PC-9 (cell line): ENCODE data around the gene RNF144A. TPM values are rescaled to one million over a fixed set of nuclear protein-coding genes. Genes with fewer than 3 reads are reported as not detected.

Experiments used
- BruUV-seq: library from RNA; stranded (reverse); fragments of 400-500 nt; replicated peaks from 2 replicates; lab custom pipeline; 2021; lab: Mats Ljungman, UMichigan
- CTCF ChIA-PET: fragments of 300-600 bp; sonication (Branson Sonifier 250); formaldehyde crosslinking; loops from one replicate; lab custom pipeline; 2022; ENCODE audit warnings: antibody characterized with exemption; lab: Charles Lee
- POLR2A ChIA-PET: fragments of 300-600 bp; sonication (Branson Sonifier 250); formaldehyde crosslinking; loops from one replicate; lab custom pipeline; 2022; ENCODE audit warnings: antibody characterized with exemption; ENCODE audit not compliant: unreplicated experiment; lab: Charles Lee
- DNase-seq, 2 experiments: peaks; one replicate each; pipeline versions ENCODE4 v3.0.0 to v3.0.0-alpha.2; 2015 to 2022; ENCODE audit warnings: mixed read lengths in 1 of 2
- H2AFZ ChIP-seq: fragments of 200-600 bp; sonication (generic); 2 replicates; pipeline ENCODE4 v1.8.1; 2017; ENCODE audit warnings: antibody characterized with exemption
- H3F3A ChIP-seq: fragments of 200-600 bp; sonication (generic); 2 replicates; pipeline ENCODE4 v1.8.1; 2017; ENCODE audit warnings: antibody characterized with exemption, mild to moderate bottlenecking, low read depth; ENCODE audit not compliant: insufficient read depth
- H3K27ac ChIP-seq: fragments of 200-600 bp; sonication (generic); 2 replicates; pipeline ENCODE4 v1.6.1; 2016; ENCODE audit warnings: mixed run types
- H3K27me3 ChIP-seq: fragments of 200-600 bp; sonication (generic); 2 replicates; pipeline ENCODE4 v1.6.1; 2016; ENCODE audit warnings: low read depth, mixed run types; ENCODE audit not compliant: insufficient read depth
- H3K36me3 ChIP-seq: fragments of 200-600 bp; sonication (generic); 2 replicates; pipeline ENCODE4 v1.6.1; 2016; ENCODE audit warnings: low read depth, mixed run types
- H3K4me1 ChIP-seq: fragments of 200-600 bp; sonication (generic); replicated peaks from 2 replicates; pipeline ENCODE4 v1.6.1; 2016; ENCODE audit warnings: mixed run types; ENCODE audit not compliant: insufficient read depth
- H3K4me2 ChIP-seq: fragments of 200-600 bp; sonication (generic); 2 replicates; pipeline ENCODE4 v1.6.1; 2017; ENCODE audit warnings: mixed run types
- H3K4me3 ChIP-seq: fragments of 200-600 bp; sonication (generic); 2 replicates; pipeline ENCODE4 v1.6.1; 2016; ENCODE audit warnings: mixed run types
- H3K79me2 ChIP-seq: fragments of 200-600 bp; sonication (generic); 2 replicates; pipeline ENCODE4 v1.6.1; 2017; ENCODE audit warnings: low read depth, mixed run types
- H3K9me2 ChIP-seq: fragments of 200-600 bp; sonication (generic); 2 replicates; pipeline ENCODE4 v1.8.1; 2017; ENCODE audit warnings: mild to moderate bottlenecking; ENCODE audit not compliant: insufficient read depth
- H3K9me3 ChIP-seq: fragments of 200-600 bp; sonication (generic); 2 replicates; pipeline ENCODE4 v1.8.1; 2016; ENCODE audit warnings: low read depth; ENCODE audit not compliant: insufficient read depth
- H4K20me1 ChIP-seq: fragments of 200-600 bp; sonication (generic); 2 replicates; pipeline ENCODE4 v1.8.1; 2017; ENCODE audit not compliant: insufficient read depth
- CTCF ChIP-seq: fragments of 200-600 bp; sonication (generic); conservative IDR thresholded peaks from 2 replicates; pipeline ENCODE4 v1.6.1; 2017; ENCODE audit warnings: mixed run types, antibody characterized with exemption, mild to moderate bottlenecking, moderate library complexity
- EZH2 ChIP-seq: fragments of 200-600 bp; sonication (generic); IDR thresholded peaks from 2 replicates; pipeline ENCODE4 v1.8.0; 2017; ENCODE audit warnings: antibody characterized with exemption, low read depth
- intact Hi-C: fragments of 100-400 bp; cut with micrococcal nuclease; formaldehyde crosslinking; loops from one replicate; pipeline ENCODE4 v1.10.0; 2022; ENCODE audit not compliant: unreplicated experiment
- total RNA-seq: library from RNA; stranded (reverse); gene quantifications from 2 replicates; pipeline ENCODE4 v1.2.3, GENCODE V29; 2021

The RNF144A gene
- total RNA-seq, 1 experiment from 2014 or later, result 0.94 TPM

GRCh38 chr2:7007846-7008741 is 90.9 kb downstream of the RNF144A start:
- TF ChIP-seq CTCF (no peak), EZH2 (no peak)
- no peaks in the 10 kb centered on the region for H3K4me1 ChIP-seq
- no peaks in the 10 kb centered on the region for H3K9me3 ChIP-seq
- H3K27ac ChIP-seq, result no peak overlapping the region
- no peak overlapping the region for H2AFZ ChIP-seq
- DNase-seq, result peak in 1 of 2 experiments; percentile 29
- intact Hi-C loops, result no loop called here
- H3K9me2 ChIP-seq, result no peaks in the 10 kb centered on the region
- H3K4me3 ChIP-seq, result no peak overlapping the region
- ChIA-PET CTCF (no interaction called here), POLR2A (no interaction called here)
- no peaks in the 10 kb centered on the region for H3F3A ChIP-seq
- BruUV-seq, result no TSS peak
- H4K20me1 ChIP-seq, result no peaks in the 10 kb centered on the region
- no peaks in the 10 kb centered on the region for H3K36me3 ChIP-seq
- no peaks in the 10 kb centered on the region for H3K79me2 ChIP-seq
- H3K4me2 ChIP-seq, result no peak overlapping the region
- no peaks in the 10 kb centered on the region for H3K27me3 ChIP-seq

DNA sequence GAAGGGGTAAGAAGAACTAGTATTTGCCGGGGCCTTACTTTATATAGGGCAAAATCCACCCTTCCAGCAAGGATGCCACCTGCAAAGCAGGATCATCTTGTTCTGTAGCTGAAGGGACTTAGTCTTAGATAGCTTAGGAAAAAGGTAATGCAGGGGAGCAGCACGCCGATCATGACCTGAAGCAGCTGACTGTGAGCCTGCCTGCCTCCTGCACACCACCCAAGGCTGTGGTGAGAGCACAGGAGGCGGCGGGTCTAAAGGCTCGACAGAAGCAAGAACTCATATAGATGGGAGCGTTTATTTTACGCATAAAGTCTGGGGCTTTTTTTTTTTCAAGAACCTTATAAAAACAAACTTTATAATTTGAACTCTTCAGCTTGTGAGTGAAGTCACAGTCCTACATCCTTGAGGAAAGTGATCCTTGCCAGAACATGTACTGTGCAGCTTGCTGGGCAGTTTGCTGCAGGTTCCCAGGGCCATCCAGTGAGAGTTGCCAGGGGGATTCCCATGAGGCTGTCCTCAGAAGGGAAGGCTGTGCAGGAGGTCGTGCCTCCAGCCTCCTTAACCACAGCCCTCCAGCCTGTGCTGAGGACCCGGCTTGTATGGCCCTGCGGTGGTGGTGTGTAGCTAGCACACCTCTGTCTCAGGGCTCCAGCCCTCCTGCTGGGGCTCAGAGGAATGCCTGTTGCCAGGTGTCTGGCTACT is 92.1 kb downstream of the RNF144A start:
- ChIA-PET POLR2A (no interaction called here), CTCF (no interaction called here)
- BruUV-seq, result no TSS peak
- Histone ChIP-seq H3F3A (no peaks in the 10 kb centered on the region), H3K9me3 (no peaks in the 10 kb centered on the region), H3K36me3 (no peaks in the 10 kb centered on the region), H2AFZ (no peak overlapping the region), H3K4me1 (no peaks in the 10 kb centered on the region), H3K9me2 (no peaks in the 10 kb centered on the region), H3K27me3 (no peaks in the 10 kb centered on the region), H3K4me2 (no peak overlapping the region), H3K27ac (no peak overlapping the region), H3K79me2 (no peaks in the 10 kb centered on the region), H4K20me1 (no peaks in the 10 kb centered on the region), H3K4me3 (no peak overlapping the region)
- DNase-seq, result no peak
- TF ChIP-seq EZH2, result no peak
- no peak for TF ChIP-seq CTCF
- intact Hi-C loops, result no loop called here

GRCh38 chr2:7010391-7011054 is 93.3 kb downstream of the RNF144A start:
- TF ChIP-seq EZH2, result no peak
- no peak for TF ChIP-seq CTCF
- no peak for DNase-seq
- H3K4me1 ChIP-seq, result no peaks in the 10 kb centered on the region

More at GRCh38 chr2:7010391-7011054, 93.3 kb downstream of the RNF144A start:
- Histone ChIP-seq H3K4me3 (no peak overlapping the region), H3K9me2 (no peaks in the 10 kb centered on the region), H3F3A (no peaks in the 10 kb centered on the region), H3K27ac (no peak overlapping the region), H4K20me1 (no peaks in the 10 kb centered on the region), H3K36me3 (no peaks in the 10 kb centered on the region), H3K9me3 (no peaks in the 10 kb centered on the region), H3K79me2 (no peaks in the 10 kb centered on the region), H3K27me3 (no peaks in the 10 kb centered on the region), H3K4me2 (no peak overlapping the region), H2AFZ (no peak overlapping the region)
- ChIA-PET POLR2A (no interaction called here), CTCF (no interaction called here)
- intact Hi-C loops, result no loop called here
- BruUV-seq, result no TSS peak
